ENCODE results near the gene RAF1. TPM values are rescaled to one million over a fixed set of nuclear protein-coding genes. Genes with fewer than 3 reads are reported as not detected.

The RAF1 gene
- polyA plus RNA-seq, 4 donors = 47.9 to 84.3 (median 70.5) TPM

DNA sequence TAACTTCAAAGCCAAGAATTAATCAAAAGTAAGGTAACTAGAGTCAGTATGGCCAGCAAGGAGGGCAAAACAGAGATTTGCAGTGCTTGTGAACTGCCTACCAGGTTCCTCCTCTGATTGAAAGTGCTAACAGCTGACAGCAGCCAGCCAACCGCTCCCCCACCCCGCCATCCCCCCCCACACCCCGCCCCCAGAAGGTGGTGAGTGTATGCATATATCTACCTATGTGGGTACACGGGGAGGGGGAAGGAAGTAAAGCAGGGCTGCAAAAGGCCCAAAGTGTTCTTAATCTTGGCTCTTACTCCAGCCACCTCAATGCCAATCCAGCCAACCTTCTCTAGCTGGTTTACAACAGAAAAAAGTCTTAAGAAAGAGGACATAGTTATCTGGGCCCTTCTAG, 50.7 kb downstream of the RAF1 start:
- Histone ChIP-seq H3K27ac (ENCODE audit: low read depth in 1 of 3, low read length in 2 of 3) (no peak overlapping the region), H3K36me3 (ENCODE audit: control insufficient read depth in 3 of 3, insufficient read depth in 2 of 3, low read depth in 1 of 3, low read length in 3 of 3) (peaks cover 2 to 30% (median 11%) of the 10 kb centered on the region in 3 donors), H3K27me3 (ENCODE audit: control insufficient read depth in 3 of 3, insufficient read depth in 3 of 3, low read length in 3 of 3) (no peaks in the 10 kb centered on the region), H3K4me1 (ENCODE audit: control insufficient read depth in 3 of 3, insufficient read depth in 2 of 3, low read depth in 1 of 3, low read length in 2 of 3) (no peaks in the 10 kb centered on the region), H3K4me3 (ENCODE audit: low read depth in 1 of 3, low read length in 3 of 3) (no peak overlapping the region), H3K9me3 (ENCODE audit: control insufficient read depth in 2 of 2, insufficient read depth in 1 of 2, low read depth in 1 of 2, low read length in 1 of 2) (no peaks in the 10 kb centered on the region)
- no peak for FAIRE-seq
- DNase-seq = no peak
- 51 to 64% (median 59%) methylated on average over 4 of the region's 4 CpGs for WGBS, 3 donors

DNA sequence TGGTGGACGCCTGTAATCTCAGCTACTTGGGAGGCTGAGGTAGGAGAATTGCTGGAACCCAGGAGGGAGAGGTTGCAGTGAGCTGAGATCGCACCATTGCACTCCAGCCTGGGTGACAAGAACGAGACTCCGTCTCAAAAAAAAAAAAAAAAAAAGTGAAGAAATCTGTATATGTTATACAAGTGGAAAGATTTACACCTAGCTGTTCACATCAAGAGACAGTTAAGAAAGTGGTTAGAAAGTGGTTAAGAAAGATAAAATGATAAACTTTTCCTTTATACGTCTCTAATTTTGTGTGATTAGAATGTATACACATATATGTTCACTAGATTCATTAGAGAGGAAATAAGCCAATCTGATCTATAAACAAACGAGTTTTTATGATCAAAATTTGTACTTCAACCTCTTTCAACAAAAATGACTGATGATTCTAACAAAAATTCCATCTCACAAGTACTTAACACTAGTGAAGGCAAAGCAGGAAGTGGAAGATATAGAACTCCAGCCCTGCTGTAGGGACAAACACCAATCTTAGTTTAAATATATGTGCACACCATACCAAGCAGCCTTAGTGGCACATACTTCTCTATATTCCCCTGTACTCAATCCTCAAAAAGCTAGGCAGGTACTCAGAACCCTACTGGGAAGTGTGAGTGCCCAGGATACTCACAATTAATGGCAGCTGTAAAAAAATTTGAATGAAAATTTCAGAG, 51.2 kb downstream of the RAF1 start:
- DNase-seq (no peak), FAIRE-seq (no peak)
- Histone ChIP-seq H3K27me3 (ENCODE audit: control insufficient read depth in 3 of 3, insufficient read depth in 3 of 3, low read length in 3 of 3) (no peaks in the 10 kb centered on the region), H3K4me3 (ENCODE audit: low read depth in 1 of 3, low read length in 3 of 3) (no peak overlapping the region), H3K36me3 (ENCODE audit: control insufficient read depth in 3 of 3, insufficient read depth in 2 of 3, low read depth in 1 of 3, low read length in 3 of 3) (peaks cover 2 to 28% (median 11%) of the 10 kb centered on the region in 3 donors), H3K4me1 (ENCODE audit: control insufficient read depth in 3 of 3, insufficient read depth in 2 of 3, low read depth in 1 of 3, low read length in 2 of 3) (no peaks in the 10 kb centered on the region), H3K9me3 (ENCODE audit: control insufficient read depth in 2 of 2, insufficient read depth in 1 of 2, low read depth in 1 of 2, low read length in 1 of 2) (no peaks in the 10 kb centered on the region), H3K27ac (ENCODE audit: low read depth in 1 of 3, low read length in 2 of 3) (no peak overlapping the region)
- 73 to 81% (median 80%) methylated on average over 6 of the region's 6 CpGs for WGBS, 3 donors

DNA sequence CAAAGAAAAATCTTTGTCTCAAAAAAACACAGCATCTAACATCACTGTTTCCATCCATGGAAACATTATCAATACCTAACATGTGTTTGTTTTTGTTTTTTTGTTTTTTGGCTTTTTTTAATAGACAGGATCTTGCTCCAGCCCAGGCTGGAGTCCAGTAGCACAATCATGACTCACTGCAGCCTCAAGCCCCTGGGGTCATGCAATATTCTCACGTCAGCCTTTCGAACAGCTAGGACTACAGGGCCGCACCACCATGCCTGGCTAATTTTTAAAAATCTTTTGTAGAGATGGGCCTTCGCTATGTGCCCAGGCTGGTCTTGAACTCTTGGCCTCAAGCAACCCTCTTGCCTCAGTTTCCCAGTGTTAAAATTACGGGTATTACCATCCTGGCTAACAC, 52.8 kb downstream of the RAF1 start:
- Histone ChIP-seq H3K27ac (ENCODE audit: low read depth in 1 of 3, low read length in 2 of 3) (no peak overlapping the region), H3K9me3 (ENCODE audit: control insufficient read depth in 2 of 2, insufficient read depth in 1 of 2, low read depth in 1 of 2, low read length in 1 of 2) (no peaks in the 10 kb centered on the region), H3K4me3 (ENCODE audit: low read depth in 1 of 3, low read length in 3 of 3) (no peak overlapping the region), H3K27me3 (ENCODE audit: control insufficient read depth in 3 of 3, insufficient read depth in 3 of 3, low read length in 3 of 3) (no peaks in the 10 kb centered on the region), H3K4me1 (ENCODE audit: control insufficient read depth in 3 of 3, insufficient read depth in 2 of 3, low read depth in 1 of 3, low read length in 2 of 3) (no peaks in the 10 kb centered on the region), H3K36me3 (ENCODE audit: control insufficient read depth in 3 of 3, insufficient read depth in 2 of 3, low read depth in 1 of 3, low read length in 3 of 3) (peaks cover 7 to 29% (median 8%) of the 10 kb centered on the region in 3 donors)
- FAIRE-seq = no peak
- 76 to 79% (median 79%) methylated on average over 5 of the region's 5 CpGs for WGBS, 3 donors
- DNase-seq = no peak

DNA sequence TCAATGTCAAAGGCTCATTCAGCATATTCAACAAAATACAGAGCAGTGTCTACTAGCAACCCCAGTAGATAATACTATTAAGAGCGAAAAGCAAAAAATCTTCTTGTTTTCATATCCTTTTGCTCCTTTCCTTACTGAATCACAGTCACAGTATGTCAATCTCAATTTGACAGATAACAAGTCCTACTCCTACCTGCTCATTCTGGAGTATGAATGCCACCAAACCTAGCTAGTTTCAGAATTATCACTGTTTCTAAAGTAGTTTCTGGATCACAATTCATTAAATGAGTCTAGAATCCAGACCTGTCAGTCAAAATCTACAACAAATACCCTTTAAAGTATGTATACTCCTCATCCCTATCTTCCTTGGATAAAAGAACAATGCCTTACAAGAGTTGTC, 55.5 kb downstream of the RAF1 start:
- DNase-seq = no peak
- FAIRE-seq = no peak
- H3K4me1 ChIP-seq (ENCODE audit: control insufficient read depth in 3 of 3, insufficient read depth in 2 of 3, low read depth in 1 of 3, low read length in 2 of 3) = no peaks in the 10 kb centered on the region
- 93 to 97% (median 94%) methylated on average over 1 of the region's 1 CpG for WGBS, 3 donors
- H3K27me3 ChIP-seq (ENCODE audit: control insufficient read depth in 3 of 3, insufficient read depth in 3 of 3, low read length in 3 of 3) = no peaks in the 10 kb centered on the region
- no peak overlapping the region for H3K4me3 ChIP-seq (ENCODE audit: low read depth in 1 of 3, low read length in 3 of 3)
- H3K36me3 ChIP-seq (ENCODE audit: control insufficient read depth in 3 of 3, insufficient read depth in 2 of 3, low read depth in 1 of 3, low read length in 3 of 3) = peaks cover 7 to 26% (median 9%) of the 10 kb centered on the region in 3 donors
- H3K9me3 ChIP-seq (ENCODE audit: control insufficient read depth in 2 of 2, insufficient read depth in 1 of 2, low read depth in 1 of 2, low read length in 1 of 2) = no peaks in the 10 kb centered on the region
- no peak overlapping the region for H3K27ac ChIP-seq (ENCODE audit: low read depth in 1 of 3, low read length in 2 of 3)

DNA sequence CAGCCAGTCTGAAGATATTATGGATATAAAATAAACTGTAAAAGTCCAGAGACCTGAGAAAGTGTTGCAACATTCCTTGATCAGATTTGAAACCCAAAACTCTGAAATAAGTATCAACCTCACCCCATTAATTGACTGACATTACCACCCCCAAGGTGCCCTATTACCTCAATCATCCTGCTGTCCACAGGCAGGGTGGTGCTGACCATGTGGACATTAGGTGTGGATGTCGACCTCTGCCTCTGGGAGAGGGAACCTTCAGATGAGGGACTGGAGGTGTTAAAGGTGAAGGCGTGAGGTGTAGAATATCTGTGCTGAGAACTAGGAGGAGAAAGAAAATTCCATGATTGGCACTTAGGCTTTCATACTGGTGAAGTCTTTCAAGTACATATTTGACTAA, 59.9 kb downstream of the RAF1 start:
- Histone ChIP-seq H3K4me1 (ENCODE audit: control insufficient read depth in 3 of 3, insufficient read depth in 2 of 3, low read depth in 1 of 3, low read length in 2 of 3) (no peaks in the 10 kb centered on the region), H3K36me3 (ENCODE audit: control insufficient read depth in 3 of 3, insufficient read depth in 2 of 3, low read depth in 1 of 3, low read length in 3 of 3) (peaks cover 12 to 28% (median 14%) of the 10 kb centered on the region in 3 donors), H3K9me3 (ENCODE audit: control insufficient read depth in 2 of 2, insufficient read depth in 1 of 2, low read depth in 1 of 2, low read length in 1 of 2) (no peaks in the 10 kb centered on the region), H3K27ac (ENCODE audit: low read depth in 1 of 3, low read length in 2 of 3) (no peak overlapping the region), H3K27me3 (ENCODE audit: control insufficient read depth in 3 of 3, insufficient read depth in 3 of 3, low read length in 3 of 3) (no peaks in the 10 kb centered on the region), H3K4me3 (ENCODE audit: low read depth in 1 of 3, low read length in 3 of 3) (no peak overlapping the region)
- DNase-seq = no peak
- no peak for FAIRE-seq
- WGBS, 3 donors = 84 to 92% (median 91%) methylated on average over 2 of the region's 2 CpGs

DNA sequence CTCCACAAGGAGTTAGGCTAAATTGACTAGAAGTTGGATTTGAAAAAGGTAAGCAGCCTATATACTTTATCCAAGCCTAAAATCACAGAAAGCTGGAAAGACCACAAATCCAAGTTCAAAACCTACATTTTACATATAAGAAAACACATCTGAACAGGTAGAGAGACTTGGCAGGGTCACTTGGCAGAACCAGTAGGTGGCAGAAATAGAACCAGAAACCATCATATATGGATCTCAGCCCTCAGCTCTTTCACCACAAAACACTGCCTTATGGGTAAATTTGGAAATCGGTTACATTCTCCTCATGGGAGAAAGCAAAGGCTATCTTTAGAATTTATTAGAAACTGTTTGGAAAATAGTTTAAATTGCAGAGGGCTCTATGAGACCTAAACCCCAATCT, 62.8 kb downstream of the RAF1 start:
- H3K9me3 ChIP-seq (ENCODE audit: control insufficient read depth in 2 of 2, insufficient read depth in 1 of 2, low read depth in 1 of 2, low read length in 1 of 2) = no peaks in the 10 kb centered on the region
- H3K36me3 ChIP-seq (ENCODE audit: control insufficient read depth in 3 of 3, insufficient read depth in 2 of 3, low read depth in 1 of 3, low read length in 3 of 3) = peaks cover 7 to 31% (median 18%) of the 10 kb centered on the region in 3 donors
- no peak for DNase-seq
- H3K27me3 ChIP-seq (ENCODE audit: control insufficient read depth in 3 of 3, insufficient read depth in 3 of 3, low read length in 3 of 3) = no peaks in the 10 kb centered on the region
- FAIRE-seq = no peak
- no peak overlapping the region for H3K27ac ChIP-seq (ENCODE audit: low read depth in 1 of 3, low read length in 2 of 3)
- WGBS, 3 donors = 81 to 93% (median 92%) methylated on average over 1 of the region's 1 CpG
- no peaks in the 10 kb centered on the region for H3K4me1 ChIP-seq (ENCODE audit: control insufficient read depth in 3 of 3, insufficient read depth in 2 of 3, low read depth in 1 of 3, low read length in 2 of 3)
- no peak overlapping the region for H3K4me3 ChIP-seq (ENCODE audit: low read depth in 1 of 3, low read length in 3 of 3)

DNA sequence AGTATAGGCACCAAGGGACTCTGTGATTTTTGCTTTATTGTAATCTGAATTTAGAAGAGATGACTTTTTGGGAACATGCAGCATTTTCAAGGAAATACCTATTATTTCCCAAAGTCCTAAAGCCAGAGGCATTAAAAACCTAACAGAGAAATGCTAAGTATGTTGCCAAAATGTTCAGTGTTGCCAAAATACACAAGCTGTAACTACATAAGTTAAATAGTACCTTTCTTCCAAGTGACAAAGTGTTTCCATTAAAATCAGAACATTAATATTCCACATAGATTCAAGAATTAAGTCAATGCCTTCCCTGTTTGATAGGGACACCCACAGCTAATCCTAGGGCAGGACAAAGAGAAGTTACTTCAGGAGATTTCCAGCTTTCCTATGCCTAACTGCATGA, 65.0 kb downstream of the RAF1 start:
- Histone ChIP-seq H3K27me3 (ENCODE audit: control insufficient read depth in 3 of 3, insufficient read depth in 3 of 3, low read length in 3 of 3) (no peaks in the 10 kb centered on the region), H3K27ac (ENCODE audit: low read depth in 1 of 3, low read length in 2 of 3) (no peak overlapping the region), H3K4me1 (ENCODE audit: control insufficient read depth in 3 of 3, insufficient read depth in 2 of 3, low read depth in 1 of 3, low read length in 2 of 3) (no peaks in the 10 kb centered on the region), H3K36me3 (ENCODE audit: control insufficient read depth in 3 of 3, insufficient read depth in 2 of 3, low read depth in 1 of 3, low read length in 3 of 3) (peaks cover 7 to 38% (median 29%) of the 10 kb centered on the region in 3 donors), H3K9me3 (ENCODE audit: control insufficient read depth in 2 of 2, insufficient read depth in 1 of 2, low read depth in 1 of 2, low read length in 1 of 2) (no peaks in the 10 kb centered on the region), H3K4me3 (ENCODE audit: low read depth in 1 of 3, low read length in 3 of 3) (no peak overlapping the region)
- DNase-seq (no peak), FAIRE-seq (no peak)

DNA sequence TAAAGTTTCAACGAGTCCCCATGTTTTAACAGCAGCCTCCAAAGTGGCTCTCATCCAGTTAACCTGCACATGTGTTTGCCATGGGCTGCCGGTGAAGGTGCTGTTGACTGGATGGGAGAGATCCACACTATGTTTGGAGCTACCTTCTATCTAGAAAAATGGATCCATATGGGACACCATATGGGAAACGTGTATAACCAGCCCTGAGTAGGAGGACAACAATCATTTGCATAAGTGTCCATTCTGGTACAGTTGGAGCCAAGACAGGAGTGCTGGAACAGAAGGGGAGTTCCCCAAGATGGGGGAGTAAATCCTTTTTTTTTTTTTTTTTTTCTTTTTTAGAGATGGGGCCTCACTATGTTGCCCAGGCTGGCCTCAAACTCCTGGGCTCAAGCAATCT, 70.4 kb downstream of the RAF1 start:
- H3K27me3 ChIP-seq (ENCODE audit: control insufficient read depth in 3 of 3, insufficient read depth in 3 of 3, low read length in 3 of 3) = no peaks in the 10 kb centered on the region
- peaks cover 7 to 66% (median 35%) of the 10 kb centered on the region in 3 donors for H3K36me3 ChIP-seq (ENCODE audit: control insufficient read depth in 3 of 3, insufficient read depth in 2 of 3, low read depth in 1 of 3, low read length in 3 of 3)
- H3K4me3 ChIP-seq (ENCODE audit: low read depth in 1 of 3, low read length in 3 of 3) = no peak overlapping the region
- H3K27ac ChIP-seq (ENCODE audit: low read depth in 1 of 3, low read length in 2 of 3) = no peak overlapping the region
- no peaks in the 10 kb centered on the region for H3K9me3 ChIP-seq (ENCODE audit: control insufficient read depth in 2 of 2, insufficient read depth in 1 of 2, low read depth in 1 of 2, low read length in 1 of 2)
- H3K4me1 ChIP-seq (ENCODE audit: control insufficient read depth in 3 of 3, insufficient read depth in 2 of 3, low read depth in 1 of 3, low read length in 2 of 3) = no peaks in the 10 kb centered on the region
- FAIRE-seq (no peak), DNase-seq (no peak)
- WGBS, 3 donors = 85 to 94% (median 85%) methylated on average over 3 of the region's 3 CpGs
